Measurements from ENCODE around the gene EPHA8.

DNA sequence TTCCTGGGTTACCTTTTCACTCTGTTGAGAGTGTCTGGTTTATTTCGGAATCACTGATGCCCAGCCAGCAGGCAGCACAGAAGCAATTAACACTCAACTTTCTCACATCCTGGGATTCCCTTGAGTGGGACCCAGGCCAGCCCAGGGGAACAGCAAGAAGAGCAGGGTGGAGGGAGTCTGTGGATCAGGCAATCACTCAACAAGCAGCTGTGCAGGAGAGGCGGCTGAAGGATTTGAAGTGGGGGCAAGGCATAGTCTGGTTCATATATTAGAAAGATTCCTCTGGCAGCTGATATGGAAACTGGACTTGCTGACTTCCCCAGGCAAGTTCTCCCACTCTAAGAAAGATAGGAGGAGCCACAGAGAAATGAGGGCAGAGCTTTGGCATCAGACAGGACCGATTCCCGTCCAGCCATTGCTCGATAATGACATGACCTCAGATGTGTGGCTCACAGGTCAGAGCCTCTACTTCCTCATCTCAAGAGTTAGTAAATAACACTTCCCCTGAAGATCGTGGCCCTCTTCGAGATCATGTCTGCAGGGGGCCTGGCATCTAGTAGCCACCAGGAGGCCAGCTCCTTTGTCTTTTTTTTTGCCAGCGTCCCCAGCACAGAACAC, 12.4 kb downstream of the EPHA8 start:
- TF ChIP-seq CTCF (IDR thresholded peaks at IDR 0.05 in 2 of 3, conservative IDR thresholded peaks at IDR 0.05 in 1 of 3; ENCODE audit: insufficient read depth in 2 of 3, low read depth in 1 of 3, low read length in 3 of 3) (no peak), CAMTA2 (CRISPR knock-in tag; conservative IDR thresholded peaks at IDR 0.05) (no peak), POLR2AphosphoS2 (IDR thresholded peaks at IDR 0.05; ENCODE audit: low read length) (no peak), ZNF253 (CRISPR knock-in tag; conservative IDR thresholded peaks at IDR 0.05) (no peak), MAZ (CRISPR knock-in tag; conservative IDR thresholded peaks at IDR 0.05 in 1 of 2, IDR thresholded peaks at IDR 0.05 in 1 of 2) (no peak), HIVEP1 (CRISPR knock-in tag; IDR thresholded peaks at IDR 0.05) (no peak), ESRRA (IDR thresholded peaks at IDR 0.05; ENCODE audit: borderline replicate concordance, low read depth) (no peak), SMAD1 (IDR thresholded peaks at IDR 0.05; ENCODE audit: low read depth, low read length, partially characterized antibody) (no peak), RNF2 (IDR thresholded peaks at IDR 0.05) (no peak), CHCHD3 (CRISPR knock-in tag; IDR thresholded peaks at IDR 0.05) (no peak)
- TF ChIP-seq, protein P1, sequence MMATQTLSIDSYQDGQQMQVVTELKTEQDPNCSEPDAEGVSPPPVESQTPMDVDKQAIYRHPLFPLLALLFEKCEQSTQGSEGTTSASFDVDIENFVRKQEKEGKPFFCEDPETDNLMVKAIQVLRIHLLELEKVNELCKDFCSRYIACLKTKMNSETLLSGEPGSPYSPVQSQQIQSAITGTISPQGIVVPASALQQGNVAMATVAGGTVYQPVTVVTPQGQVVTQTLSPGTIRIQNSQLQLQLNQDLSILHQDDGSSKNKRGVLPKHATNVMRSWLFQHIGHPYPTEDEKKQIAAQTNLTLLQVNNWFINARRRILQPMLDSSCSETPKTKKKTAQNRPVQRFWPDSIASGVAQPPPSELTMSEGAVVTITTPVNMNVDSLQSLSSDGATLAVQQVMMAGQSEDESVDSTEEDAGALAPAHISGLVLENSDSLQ (IDR thresholded peaks at IDR 0.05): no peak
- TF ChIP-seq, protein P2, sequence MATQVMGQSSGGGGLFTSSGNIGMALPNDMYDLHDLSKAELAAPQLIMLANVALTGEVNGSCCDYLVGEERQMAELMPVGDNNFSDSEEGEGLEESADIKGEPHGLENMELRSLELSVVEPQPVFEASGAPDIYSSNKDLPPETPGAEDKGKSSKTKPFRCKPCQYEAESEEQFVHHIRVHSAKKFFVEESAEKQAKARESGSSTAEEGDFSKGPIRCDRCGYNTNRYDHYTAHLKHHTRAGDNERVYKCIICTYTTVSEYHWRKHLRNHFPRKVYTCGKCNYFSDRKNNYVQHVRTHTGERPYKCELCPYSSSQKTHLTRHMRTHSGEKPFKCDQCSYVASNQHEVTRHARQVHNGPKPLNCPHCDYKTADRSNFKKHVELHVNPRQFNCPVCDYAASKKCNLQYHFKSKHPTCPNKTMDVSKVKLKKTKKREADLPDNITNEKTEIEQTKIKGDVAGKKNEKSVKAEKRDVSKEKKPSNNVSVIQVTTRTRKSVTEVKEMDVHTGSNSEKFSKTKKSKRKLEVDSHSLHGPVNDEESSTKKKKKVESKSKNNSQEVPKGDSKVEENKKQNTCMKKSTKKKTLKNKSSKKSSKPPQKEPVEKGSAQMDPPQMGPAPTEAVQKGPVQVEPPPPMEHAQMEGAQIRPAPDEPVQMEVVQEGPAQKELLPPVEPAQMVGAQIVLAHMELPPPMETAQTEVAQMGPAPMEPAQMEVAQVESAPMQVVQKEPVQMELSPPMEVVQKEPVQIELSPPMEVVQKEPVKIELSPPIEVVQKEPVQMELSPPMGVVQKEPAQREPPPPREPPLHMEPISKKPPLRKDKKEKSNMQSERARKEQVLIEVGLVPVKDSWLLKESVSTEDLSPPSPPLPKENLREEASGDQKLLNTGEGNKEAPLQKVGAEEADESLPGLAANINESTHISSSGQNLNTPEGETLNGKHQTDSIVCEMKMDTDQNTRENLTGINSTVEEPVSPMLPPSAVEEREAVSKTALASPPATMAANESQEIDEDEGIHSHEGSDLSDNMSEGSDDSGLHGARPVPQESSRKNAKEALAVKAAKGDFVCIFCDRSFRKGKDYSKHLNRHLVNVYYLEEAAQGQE (IDR thresholded peaks at IDR 0.05; ENCODE audit: borderline replicate concordance): no peak
- TF ChIP-seq, protein P2 (CRISPR knock-in tag; IDR thresholded peaks at IDR 0.05; ENCODE audit: low read depth): no peak
- TF ChIP-seq, protein P3, sequence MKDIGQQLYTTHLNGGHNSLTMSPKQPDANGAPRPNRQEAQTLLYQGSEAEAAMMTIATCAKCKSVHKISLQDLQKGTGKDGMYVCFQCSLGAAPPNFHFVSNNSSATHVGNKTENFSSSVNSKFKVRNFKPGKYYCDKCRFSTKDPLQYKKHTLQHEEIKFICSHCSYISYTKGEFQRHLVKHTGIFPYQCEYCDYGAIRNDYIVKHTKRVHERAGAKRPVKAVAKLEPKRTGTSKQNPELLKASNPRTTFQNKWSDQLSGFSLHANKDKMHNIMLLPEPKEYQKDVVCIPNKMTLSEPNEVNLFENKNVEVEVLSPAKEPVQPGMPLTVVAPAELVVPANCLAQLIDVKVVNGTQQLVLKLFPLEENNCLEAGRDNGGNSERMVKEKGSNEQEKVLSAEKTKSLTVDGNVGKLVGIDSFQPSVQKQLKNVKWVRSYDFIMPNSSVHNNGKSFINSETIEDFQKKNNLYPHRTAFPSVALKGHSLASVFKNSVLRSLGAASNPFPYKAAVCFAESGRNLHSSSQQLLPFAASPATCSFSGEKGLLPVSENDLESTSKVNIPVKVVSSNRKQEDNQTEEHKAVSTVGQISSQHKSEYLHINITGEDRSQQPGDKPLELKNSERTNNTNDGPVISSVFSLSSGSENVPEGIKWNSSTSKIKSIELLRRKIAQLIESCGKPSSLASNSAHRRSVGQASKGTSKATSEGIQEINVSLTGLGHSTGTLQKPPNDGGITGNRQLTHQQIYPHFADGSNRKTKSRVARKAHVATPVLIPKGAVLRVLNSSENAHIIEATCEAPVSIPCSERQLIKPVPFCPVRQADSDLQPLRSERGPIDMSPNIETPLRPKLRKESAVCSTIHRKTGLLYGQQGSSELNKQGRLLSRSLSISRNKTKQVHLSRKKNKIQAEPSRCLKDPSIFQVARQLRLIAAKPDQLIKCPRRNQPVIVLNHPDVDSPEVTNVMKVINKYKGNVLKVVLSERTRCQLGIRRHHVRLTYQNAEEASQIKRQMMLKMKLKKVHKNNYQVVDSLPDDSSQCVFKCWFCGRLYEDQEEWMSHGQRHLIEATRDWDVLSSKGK (CRISPR knock-in tag; IDR thresholded peaks at IDR 0.05): no peak

Data from K562 (cell line).